ENCODE results near the gene TCF3.
A peak's percentile ranks its signal among the peaks of the same experiment; 100 is the strongest.

TCF3 gene

DNA sequence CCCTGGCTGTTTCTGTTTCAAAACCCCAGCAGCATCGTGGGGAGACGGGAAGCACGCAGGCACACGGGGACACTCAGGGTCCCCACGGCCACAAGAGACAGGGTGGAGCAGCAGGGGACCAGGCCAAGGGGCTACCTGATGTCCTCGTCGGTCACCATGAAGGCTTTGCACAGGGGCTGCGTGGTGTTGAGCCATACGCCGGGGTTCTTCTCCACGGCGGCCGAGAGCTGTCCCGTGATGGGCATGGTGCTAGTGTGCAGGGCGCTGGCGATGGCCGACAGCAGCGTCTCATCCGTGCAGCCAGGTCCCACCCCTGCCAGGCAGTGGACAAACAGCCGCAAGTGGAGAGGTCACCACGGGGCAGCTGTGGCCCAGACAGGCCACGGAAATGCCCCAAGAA is 71.5 kb downstream of the TCF3 start:
- no peak for DNase-seq (ENCODE audit: low spot score)

DNA sequence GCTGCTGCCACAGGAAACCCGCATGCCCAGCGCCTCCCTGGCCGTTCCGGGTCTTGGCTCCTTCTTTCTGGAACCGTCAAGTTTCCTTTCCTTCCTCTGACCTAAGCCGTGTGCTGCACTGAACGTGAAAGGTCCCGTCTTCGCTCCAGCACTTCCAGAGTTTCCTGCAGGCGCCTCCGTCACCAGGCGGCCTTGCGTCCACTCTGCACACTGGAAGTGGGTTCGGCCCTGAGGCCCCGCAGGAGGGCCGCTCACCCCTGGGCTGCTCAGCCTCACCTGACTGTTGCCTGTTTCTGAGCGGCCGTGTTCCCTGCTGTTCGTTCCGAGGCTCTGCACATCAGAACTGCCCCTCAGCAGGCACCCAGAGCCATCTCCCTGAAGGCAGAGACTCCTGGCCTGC is 72.0 kb downstream of the TCF3 start:
- DNase-seq (ENCODE audit: low spot score), result no peak

DNA sequence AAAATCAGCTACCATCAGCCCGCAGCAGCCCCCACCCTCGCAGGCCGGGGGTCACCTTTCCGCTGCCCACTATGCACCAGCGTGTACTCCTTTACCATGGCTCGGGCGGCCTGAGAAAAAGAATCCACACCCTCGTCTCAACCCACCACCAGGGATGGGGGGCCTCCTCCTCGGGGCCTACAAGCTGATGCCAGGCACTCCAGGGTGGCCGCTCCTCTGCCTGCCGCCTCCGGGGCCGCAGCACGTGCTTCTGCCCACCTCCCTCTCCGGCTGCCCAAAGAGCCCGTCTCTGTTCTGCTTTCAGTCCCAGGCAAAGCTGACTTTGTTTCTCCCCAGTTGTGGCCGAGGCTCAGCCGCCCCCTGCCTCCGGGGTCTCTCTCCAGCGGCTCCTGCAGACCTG is 73.2 kb downstream of the TCF3 start:
- DNase-seq (ENCODE audit: low spot score), result no peak

DNA sequence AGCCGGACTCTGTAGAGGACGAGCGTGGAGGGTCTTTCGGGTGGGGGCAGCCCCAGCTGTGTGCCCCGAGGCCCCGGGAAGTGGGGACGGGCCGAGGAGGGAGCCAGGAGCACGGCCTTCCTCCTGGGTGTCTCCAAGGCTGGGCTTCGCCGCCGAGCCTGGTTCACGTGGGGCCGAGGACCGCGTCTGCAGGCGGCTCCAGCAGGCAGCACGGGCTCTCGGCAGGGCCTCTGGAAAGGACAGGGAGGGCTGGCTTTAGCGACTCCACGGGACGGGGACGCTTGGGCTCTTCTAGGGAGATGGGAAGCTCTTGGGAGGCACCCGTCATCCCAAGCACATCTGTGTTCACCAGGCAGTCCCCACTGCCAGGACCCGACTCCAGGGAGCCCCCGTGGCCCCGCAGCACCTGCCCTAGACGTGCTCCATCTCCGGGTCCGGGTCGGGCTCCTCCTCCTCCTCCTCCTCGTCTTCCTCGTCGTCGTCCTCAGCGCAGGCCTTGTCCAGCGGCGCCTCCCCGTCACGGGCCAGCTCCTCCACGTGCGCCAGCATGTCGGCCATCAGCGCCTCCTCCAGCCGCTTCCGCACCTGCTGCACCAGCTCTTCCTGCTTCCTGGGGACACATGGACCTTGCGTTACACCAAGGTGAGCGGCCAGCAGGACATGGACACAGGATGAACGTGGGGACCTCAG is 74.3 kb downstream of the TCF3 start:
- DNase-seq (ENCODE audit: low spot score), result peak; percentile 29

DNA sequence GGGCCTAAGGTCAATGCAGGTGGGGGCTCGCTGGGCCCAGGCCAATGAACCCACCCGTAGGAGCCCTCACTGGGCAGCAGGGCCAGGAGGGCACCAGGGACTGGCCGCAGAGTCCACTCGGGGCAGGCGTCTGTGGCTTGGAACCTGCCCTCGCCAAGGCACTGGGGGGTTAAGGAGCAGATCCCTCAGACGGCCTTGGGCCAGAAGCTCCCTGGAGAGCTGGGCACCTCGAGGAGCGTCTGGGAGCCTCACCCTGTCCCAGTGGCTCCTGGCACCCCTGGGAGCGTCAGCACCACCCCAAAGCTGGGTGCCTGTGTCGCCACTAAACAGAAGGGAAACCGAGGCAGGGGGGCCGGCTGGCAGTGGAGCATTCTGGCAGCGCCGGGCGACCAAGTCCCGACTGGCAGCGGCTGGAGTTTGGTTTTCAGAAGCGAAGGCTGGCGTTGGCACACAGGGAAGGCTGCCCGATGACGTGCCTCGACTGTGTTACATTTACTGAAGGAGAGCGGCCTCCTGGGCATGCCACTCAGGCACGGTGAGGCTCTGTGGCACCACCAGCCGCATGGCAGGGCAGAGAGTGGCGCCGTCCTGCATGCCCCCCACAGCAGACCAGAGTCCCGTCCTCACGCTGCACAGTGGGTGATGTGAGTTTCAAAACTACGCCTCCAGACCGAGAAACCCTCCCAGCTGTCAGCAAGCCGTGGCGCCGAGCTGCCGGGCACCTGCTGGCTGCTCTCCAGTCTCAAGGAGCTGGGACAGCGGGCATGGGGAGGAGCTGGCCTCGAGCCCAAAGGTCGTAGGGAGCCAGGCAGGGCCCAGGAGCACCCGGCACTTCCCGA is 75.1 kb downstream of the TCF3 start:
- DNase-seq (ENCODE audit: low spot score), result no peak

DNA sequence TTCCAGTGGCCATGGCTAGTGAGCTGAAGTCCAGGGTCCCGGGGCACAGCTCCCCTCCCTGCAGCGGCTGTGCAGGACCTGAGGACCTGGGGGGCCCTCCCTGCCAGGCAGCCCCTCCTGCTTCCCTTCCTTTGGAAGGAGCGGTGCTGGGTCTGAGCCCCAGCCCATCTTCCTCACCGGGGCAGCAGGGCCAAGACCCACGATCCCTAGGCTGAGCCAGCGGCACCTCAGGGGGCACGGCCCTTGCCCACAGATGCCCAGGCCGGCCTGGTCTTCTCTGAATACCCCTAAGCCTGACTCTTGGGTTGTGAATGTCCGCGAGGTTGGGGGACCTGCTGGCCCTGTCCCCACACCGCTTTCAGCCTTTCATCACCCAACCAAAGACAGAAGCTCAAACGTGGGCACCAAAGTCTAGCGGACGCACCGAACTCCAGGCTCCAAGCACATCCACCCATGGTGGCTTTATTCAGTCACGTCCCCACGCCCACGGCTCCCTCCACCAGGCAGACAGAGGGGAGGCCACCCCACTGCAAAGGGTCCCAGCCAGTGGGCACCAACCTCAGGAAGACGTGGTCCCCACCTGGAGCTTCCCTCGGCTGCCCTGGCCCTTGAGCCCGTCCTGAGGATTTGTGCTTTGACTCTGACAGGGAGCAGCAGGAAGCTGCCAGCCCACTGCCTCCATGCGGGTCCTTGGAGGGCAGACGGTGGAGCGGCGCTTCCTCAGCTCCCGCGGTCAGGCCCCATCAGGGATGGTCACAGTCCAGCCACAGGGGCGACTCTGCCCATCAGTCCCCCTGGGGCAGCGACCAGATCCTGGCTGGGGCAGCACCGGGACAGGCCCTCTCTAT is 75.9 kb downstream of the TCF3 start:
- DNase-seq (ENCODE audit: low spot score), result no peak

DNA sequence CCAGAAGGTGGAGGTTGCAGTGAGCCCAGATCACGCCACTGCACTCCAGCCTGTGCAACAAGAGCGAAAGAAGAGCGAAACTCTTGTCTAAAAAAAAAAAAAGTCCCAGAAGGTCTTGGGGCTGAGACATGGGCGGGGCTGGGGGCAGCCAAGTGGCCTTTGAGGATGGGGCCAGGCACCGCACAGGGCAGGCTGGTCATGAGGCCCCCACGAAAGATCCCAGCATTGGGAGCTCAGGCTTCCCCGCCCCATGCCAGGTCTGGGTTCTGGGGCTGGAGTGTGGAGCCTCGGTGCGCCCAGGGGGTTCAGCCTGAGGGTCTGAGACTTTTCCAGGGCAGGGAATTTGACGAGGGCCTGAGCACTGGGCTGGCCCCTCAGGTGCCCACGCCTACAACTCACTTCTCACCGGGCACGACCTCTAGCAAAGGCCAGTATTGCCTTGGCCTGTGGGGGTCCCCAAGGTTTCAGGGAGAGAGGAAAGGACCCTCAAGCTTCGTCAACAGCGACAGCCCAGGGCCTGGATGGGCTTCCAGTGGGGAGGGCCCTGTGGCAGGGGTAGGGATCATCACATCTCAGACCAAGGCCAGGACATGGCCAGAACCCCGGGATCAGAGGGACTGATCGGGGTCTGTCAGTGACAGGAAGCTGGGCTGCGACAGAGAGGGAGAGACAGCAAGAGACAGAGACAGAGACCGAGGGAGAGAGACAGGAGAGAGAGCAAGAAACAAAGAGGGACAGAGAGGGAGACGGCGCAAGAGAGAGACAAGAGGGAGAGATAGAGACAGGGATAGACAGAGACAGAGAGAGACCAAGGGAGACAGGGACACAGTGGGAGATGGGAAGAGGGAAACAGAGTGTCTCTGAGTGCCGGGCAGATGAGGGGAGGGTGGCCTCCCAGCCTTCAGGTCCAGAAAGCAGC is 76.8 kb downstream of the TCF3 start:
- no peak for DNase-seq (ENCODE audit: low spot score)

DNA sequence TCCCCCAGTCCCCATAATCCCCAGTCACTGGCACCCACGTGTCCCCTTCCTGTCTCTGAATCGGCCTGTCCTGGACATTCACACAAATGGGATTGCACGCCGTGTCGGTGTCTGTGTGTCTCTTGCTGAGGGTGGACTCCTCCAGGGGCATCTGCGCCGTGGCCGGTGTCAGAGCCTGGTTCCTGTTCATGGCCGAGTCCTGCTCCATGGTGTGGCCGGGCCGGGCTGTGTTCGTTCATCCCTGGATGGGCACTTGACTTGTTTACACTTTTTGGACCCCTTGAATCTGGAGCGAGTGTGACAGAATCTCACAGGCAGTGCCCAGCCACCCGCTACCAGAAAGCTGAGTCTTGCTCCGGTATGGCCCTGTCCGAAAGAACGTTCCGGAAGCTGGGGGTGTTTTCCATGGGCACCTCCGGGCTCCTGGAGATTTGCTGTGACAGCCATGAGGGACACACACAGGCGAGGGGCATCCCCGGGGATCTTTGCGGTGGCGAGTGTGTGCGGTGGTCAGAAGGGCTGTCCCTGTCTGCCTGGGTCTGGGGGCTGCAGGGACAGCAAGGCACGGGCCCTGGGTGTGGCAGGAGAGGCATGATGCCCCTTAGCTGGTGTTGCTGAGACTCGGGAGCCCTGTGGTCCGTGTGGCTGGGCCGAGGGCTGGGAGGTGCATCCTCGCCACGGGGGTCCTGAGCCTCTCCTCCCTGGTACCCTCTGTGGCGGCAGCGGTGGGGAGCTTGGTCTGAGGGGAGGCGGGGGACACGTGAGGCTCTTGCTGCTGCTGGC is 77.9 kb downstream of the TCF3 start:
- no peak for DNase-seq (ENCODE audit: low spot score)

DNA sequence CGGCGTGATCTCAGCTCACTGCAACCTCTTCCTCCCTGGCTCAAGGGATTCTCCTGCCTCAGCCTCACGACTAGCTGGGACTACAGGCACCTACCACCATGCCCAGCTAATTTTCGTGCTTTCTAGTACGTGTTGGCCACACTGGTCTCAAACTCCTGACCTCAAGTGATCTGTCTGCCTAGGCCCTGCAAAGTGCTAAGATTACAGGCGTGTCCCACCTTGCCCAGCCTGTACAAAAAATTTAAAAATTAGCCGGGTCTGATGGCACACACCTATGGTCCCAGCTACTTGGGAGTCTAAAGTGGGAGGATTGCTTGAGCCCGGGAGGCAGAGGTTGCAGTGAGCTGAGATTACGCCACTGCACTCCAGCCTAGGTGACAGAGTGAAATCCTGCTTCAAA is 79.6 kb downstream of the TCF3 start:
- DNase-seq (ENCODE audit: low spot score), result no peak

DNA sequence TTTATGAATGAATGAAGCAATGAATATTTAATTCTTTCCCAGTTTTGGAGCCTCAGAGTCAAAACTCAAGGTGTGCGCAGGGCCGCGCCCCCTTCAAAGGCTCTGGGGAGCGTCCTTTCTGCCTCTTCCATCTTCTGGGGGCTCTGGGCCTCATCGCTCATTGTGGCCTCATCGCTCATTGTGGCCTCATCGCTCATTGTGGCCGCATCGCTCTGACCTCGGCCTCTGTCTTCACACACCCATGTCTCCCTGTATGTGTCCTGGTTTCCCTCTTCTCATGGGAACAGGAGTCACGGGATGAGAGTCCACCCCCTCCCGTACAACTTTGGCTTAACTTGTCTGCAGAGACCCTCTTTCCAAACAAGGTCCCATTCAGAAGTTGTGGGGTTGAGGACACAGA is 81.1 kb downstream of the TCF3 start:
- no peak for DNase-seq (ENCODE audit: low spot score)

DNA sequence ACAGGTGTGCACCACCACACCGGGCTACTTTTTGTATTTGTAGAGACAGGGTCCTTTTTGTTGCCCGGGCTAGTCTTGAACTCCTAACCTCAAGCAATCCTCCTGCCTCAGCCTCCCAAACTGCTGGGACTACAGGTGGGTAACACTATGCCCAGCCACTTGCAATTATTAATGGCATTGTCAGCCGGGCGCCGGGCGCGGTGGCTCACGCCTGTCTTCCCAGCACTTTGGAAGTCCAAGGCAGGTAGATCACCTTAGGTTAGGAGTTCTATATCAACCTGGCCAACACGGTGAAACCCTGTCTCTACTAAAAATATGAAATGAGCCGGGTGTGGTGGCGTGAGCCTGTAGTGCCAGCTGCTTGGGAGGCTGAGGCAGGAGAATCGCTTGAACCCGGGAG is 81.6 kb downstream of the TCF3 start:
- no peak for DNase-seq (ENCODE audit: low spot score)

DNA sequence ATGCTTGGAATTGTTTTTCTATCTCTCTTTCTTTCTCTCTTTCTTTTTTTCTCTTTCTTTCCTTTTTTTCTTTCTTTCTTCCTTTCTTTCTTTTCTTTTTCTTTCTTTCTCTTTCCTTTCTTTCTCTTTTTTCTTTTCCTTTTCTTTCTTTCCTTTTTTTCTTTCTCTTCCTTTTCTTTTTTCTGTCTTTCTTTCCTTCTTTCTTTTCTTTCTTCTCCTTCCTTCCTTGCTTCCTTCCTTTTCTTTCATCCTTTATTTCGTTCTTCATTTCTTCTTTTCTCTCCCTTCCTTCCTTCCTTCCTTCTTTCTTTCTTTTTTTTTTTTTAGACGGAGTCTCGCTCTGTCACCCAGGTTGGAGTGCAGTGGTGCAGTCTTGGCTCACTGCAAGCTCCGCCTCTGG is 82.4 kb downstream of the TCF3 start:
- no peak for DNase-seq (ENCODE audit: low spot score)

DNA sequence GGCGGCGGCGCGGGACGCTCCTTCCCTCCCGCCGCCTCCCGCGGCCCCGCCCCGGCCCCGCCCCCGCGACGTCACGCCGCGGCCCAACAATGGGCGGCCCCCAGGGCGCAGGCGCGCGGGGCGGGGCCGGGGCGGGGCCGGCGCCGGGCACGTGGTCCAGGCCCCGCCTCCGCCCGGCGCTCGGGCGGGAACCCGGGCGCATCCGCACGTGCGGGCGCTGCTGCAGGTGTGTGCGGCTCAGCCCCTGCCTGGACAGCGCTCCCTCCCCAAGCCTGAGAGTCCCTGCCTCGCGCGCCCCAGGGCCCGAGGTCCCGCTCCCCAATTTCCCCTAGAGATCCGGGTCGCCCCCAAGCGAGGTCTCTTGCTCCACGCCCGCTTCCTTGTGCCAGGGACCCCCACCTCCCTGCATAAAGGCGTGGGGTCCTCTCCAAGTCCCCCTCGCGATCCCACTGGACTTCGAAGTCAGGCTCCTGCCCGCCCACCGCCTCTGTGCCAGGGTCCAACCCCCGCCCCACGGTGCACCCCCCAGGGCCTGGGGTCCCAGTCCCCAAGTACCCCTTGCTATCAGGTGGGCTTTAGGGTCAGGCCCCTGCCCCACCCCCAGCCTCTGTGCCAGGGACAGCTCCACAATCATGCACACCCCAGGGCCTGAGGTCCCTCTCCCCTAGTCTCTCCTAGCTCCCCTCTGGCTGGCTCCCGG is 83.9 kb downstream of the TCF3 start, which contains the start of gene MEX3D:
TSS of gene MEX3D (minus strand) at position 6 of the 700 bp plus-strand sequence. CDS start 267 bp downstream, outside the sequence.
- peak; percentile 55 for DNase-seq (ENCODE audit: low spot score)

DNA sequence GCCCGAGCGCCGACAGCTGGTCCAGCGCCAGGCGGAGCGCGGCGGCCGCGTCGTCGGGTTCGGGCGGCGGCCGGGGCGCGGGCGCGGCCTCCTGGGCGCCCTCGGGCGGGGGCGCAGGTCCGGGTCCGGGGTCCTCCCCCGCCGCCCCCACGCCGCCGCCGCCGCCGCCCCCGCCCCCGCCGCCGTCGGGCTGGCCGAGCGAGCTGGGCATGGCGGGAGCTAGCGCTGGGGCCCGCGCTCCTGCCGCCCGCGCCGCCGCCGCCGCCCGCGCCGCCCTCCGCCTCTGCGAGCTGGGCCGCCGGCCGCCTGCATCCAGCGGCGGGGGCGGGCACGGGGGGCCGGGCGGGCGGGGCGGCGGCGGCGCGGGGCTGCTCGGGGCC is 84.6 kb downstream of the TCF3 start:
- DNase-seq (ENCODE audit: low spot score), result no peak

DNA sequence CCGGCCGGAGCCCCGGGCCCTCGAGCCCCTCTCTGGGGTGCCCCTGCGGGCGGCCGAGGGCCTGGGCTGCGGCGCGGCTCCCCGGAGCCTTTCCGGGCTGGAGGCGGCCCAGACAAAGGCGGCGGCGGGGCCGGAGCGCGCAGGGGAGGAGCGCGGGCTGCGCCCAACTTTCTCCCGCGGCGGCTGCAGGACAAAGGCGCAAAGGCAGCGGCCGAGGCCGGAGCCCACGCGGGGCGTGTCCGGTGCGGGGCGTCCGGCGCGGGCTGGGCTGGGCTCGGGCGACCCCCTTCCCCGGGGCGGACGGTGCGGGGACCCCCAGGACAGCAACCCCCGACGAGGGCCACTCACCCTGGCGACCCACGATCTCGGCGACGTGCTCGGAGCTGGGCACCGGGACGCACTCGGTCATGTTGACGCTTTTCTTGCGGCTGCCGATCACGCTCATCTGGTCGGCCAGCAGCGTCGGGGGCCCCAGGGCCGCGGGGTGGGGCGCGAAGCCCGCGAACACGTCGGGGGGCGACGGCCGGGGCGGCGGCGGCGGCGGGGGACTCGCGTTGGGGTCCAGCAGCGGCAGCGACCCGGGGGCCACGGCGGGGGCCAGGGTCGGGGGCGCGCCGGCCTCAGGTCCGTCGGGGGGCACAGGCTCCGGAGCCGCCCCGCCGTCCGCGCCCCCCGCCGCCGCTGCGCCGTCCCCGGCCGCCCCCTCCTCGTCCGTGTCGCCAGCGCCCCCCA is 85.1 kb downstream of the TCF3 start:
- DNase-seq (ENCODE audit: low spot score), result no peak

DNA sequence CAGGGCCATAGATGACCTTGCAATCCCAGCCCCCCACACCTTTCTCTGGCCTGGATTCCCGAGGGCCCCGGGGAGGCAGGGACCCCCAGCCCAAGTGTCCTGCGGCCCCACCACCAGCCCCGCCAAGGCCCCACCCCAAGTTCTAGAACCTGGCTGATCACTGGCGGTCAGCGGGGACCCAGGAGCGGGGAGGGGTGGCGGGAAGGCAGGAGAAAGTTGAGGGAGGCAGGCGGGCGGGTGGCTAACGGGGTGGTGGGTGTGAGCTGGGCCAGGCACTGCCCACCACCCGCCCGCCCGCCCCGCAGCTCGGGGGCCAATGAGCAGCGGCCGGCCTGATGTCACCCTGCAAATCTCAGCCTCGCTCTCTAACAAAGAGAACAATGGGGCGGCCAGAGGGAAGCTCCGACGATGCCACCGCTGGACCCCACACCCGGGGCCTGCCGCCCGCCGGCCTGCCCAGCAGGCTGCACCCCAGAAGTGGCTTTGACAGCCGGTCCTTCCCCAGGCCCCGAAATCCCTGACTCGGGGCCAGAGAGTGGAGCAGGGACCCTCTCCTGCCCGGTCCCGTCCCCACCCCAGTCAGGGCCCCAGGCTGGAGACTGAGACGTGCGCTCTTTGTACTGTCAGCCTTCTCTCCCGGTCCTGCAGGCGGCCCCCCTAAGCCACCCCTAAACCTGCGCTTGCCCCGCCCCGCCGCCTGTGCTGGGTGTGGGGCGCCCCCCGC is 85.9 kb downstream of the TCF3 start:
- DNase-seq (ENCODE audit: low spot score), result peak; percentile 67

DNA sequence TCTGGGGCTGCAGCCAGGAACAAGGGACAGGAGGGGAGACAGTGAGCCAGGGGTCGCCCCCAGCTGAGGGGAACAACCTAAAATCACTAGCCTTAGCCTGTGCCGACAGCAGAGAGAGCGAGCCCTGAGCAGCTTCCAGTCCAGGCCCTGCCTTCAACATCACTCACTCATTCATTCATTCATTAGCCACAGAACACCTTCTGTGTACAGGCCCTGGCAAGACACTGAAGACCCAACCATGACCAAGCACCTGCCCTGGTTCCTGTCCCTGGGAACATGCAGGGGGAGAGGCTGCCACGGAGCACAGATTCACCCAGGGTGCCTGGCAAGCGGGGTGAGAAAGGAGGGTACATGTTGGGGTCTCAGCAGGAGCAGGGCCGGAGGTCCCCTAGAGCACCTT is 89.2 kb downstream of the TCF3 start:
- no peak for DNase-seq (ENCODE audit: low spot score)

DNA sequence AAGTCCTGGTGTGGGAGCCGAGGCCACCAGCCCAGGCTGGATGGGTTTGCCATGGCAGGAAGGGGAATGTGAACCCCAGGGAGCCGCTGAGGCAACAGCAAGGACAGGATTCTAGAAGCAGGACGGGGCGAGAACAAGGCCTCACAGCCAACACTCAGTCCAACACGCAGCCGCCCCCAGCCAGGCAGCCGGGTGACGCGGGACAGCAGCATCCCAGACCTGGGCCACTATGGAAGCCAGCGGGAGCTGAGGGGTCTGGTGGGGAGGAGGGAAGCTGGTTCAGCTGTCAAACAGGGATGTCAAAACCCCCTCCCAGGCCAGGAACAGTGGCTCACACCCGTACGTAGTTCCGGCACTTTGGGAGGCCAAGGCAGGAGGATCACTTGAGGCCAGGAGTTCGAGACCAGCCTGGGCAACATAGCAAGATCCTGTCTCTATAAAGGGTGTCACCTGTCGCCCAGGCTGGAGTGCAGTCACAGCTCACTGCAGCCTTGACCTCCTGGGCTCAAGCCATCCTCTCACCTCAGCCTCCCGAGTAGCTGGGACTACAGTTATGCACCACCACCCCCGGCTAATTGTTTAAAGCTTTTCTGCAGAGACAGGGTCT is 91.1 kb downstream of the TCF3 start:
- DNase-seq (ENCODE audit: low spot score), result no peak

All from cerebellar cortex (tissue), 1 donor.